Left ventricle myocardium inferior (tissue), 1 donor: ENCODE results near the gene WDCP. TPM values are rescaled to one million over a fixed set of nuclear protein-coding genes. Genes with fewer than 3 reads are reported as not detected.

ENCODE experiments used
- DNase-seq: peaks from one replicate; pipeline ENCODE4 v3.0.0-alpha.2; 2020
- H3K27ac ChIP-seq: fragments of 200-600 bp; replicated peaks from 2 replicates; pipeline ENCODE4 v1.8.0; 2021
- H3K27me3 ChIP-seq: fragments of 200-600 bp; 2 replicates; pipeline ENCODE4 v1.8.0; 2021; ENCODE audit warnings: low read depth
- H3K36me3 ChIP-seq: fragments of 200-600 bp; 2 replicates; pipeline ENCODE4 v1.8.0; 2021
- H3K4me1 ChIP-seq: fragments of 200-600 bp; 2 replicates; pipeline ENCODE4 v1.8.0; 2021
- H3K4me3 ChIP-seq: fragments of 200-600 bp; 2 replicates; pipeline ENCODE4 v1.8.0; 2021; ENCODE audit warnings: mild to moderate bottlenecking, moderate library complexity
- H3K9me3 ChIP-seq: fragments of 200-600 bp; replicated peaks from 2 replicates; pipeline ENCODE4 v1.8.0; 2021
- intact Hi-C: fragments of 100-400 bp; cut with micrococcal nuclease; formaldehyde crosslinking; loops from one replicate; pipeline ENCODE4 v1.11.0; 2022
- total RNA-seq: library from RNA; stranded (reverse); fragmentation: NEBNext Ultra II Directional; extraction: Animal tissue kit (Norgen Biotek cat#: 25700); gene quantifications from one replicate; pipeline ENCODE4 v1.2.1, GENCODE V29; 2021
- TF ChIP-seq, protein P1 (sequence below): fragments of 200-600 bp; IDR thresholded peaks from 2 replicates; pipeline ENCODE4 v1.8.0; 2021; ENCODE audit warnings: antibody characterized with exemption, mild to moderate bottlenecking, borderline replicate concordance
- donor health status: DM: no; HTN: yes; CAD: no; lungs with severe emphysema.

Gene WDCP
- total RNA-seq, 1 donor from 2014 or later = 8.6 TPM

- peaks cover 15% of the 10 kb centered on the region for H3K4me1 ChIP-seq
- intact Hi-C loops = no loop called here
- H3K36me3 ChIP-seq = no peaks in the 10 kb centered on the region
- peaks cover 39% of the 10 kb centered on the region for H3K27me3 ChIP-seq
- H3K9me3 ChIP-seq = no peaks in the 10 kb centered on the region
- TF ChIP-seq, protein P1, sequence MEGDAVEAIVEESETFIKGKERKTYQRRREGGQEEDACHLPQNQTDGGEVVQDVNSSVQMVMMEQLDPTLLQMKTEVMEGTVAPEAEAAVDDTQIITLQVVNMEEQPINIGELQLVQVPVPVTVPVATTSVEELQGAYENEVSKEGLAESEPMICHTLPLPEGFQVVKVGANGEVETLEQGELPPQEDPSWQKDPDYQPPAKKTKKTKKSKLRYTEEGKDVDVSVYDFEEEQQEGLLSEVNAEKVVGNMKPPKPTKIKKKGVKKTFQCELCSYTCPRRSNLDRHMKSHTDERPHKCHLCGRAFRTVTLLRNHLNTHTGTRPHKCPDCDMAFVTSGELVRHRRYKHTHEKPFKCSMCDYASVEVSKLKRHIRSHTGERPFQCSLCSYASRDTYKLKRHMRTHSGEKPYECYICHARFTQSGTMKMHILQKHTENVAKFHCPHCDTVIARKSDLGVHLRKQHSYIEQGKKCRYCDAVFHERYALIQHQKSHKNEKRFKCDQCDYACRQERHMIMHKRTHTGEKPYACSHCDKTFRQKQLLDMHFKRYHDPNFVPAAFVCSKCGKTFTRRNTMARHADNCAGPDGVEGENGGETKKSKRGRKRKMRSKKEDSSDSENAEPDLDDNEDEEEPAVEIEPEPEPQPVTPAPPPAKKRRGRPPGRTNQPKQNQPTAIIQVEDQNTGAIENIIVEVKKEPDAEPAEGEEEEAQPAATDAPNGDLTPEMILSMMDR = no peak
- no peak for DNase-seq
- no peak overlapping the region for H3K27ac ChIP-seq
- H3K4me3 ChIP-seq = no peak overlapping the region
Observed at GRCh38 chr2:24012521-24013188, 34.5 kb downstream of the WDCP start.

DNA sequence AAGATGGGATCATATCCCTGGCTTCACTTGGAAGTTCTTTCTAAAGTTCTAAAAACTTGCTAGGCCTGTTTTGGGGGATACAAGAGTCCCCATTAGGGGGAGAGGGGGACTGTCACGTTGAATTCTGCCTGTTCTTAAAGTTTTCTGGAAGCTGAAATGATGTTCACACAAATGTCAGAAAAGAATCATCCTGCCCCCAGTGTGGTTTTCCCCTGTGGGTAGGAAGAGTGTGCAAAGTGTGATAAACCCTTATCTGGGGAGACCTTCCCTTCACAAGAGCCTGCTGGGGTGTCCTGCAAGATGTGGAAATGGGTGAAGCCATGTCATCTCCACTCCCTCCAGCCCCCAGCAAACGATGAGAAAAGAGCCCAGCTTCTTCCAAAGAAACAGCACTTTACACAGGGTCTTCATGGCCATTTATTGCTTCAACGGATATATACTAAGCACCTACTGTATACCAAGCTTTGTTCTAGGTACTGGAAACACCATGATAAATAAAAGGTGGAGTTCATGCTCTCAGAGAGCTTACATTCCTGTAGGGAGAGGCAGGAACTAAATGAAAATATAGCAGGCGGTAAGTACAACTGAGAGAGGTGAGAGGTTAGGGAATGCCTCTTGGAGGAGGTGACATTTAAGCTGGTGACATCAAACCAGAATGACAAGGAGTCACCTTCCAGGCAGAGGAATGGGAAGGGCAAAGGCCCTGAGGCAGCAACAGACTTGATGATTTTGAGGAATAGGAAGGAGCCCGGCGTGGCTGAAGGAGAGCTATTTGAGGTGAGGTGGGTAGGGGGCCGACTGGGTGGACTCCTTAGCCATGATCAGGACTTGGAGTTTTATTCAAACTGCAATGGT lies 35.7 kb downstream of the WDCP start:
- H3K9me3 ChIP-seq = no peaks in the 10 kb centered on the region
- no peaks in the 10 kb centered on the region for H3K36me3 ChIP-seq
- H3K27me3 ChIP-seq = peaks cover 39% of the 10 kb centered on the region
- DNase-seq = no peak
- peaks cover 15% of the 10 kb centered on the region for H3K4me1 ChIP-seq
- H3K4me3 ChIP-seq = no peak overlapping the region
- H3K27ac ChIP-seq = no peak overlapping the region
- TF ChIP-seq, protein P1 = no peak
- intact Hi-C loops = no loop called here

GRCh38 chr2:24010477-24011249 lies 36.5 kb downstream of the WDCP start:
- intact Hi-C loops = no loop called here
- Histone ChIP-seq H3K27me3 (peaks cover 39% of the 10 kb centered on the region), H3K9me3 (no peaks in the 10 kb centered on the region), H3K36me3 (no peaks in the 10 kb centered on the region), H3K4me1 (peaks cover 15% of the 10 kb centered on the region), H3K27ac (no peak overlapping the region), H3K4me3 (peak overlapping the region; percentile 63)
- TF ChIP-seq, protein P1 = no peak
- DNase-seq = no peak

DNA sequence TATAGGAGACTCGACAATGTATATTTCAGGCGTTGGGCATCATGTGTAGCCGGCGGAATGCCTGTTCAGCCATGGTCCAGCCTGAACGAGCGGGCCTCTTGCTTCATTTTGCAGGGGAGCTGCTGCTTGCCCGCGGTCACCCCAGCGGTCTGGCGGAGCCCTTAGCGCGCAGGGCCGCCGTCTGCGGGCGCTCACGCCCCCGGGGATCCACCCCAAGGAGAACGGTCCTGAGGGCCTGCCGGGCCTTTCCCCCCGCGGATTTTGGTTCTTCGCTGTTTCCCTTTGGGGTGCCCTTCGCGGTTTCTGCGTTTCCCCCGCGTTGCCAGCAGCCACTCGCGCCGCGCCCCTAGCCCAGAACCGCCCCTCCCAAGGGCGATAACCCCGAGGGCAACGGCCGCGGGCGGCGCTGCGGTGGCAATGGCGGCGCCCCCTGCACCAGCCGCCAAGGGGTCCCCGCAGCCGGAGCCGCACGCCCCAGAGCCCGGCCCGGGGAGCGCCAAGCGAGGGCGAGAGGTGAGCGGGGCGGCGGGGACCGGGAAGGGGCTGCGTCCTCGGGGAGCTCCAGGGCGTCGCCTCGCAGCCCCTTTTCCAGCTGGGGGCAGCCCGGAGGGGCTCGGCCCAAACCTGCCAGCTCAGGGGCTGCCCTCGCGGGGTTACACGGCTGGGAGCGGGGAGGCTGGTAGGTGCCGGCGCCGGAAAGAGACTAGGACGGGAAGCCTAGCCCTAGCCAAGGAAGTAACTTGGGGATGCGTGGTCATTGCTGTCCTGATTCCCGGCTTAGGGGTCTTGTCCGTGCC lies 37.3 kb downstream of the WDCP start, which contains the start of gene MFSD2B:
Gene MFSD2B, plus strand, starts transcription at position 406 of the 797 bp plus-strand sequence. Its CDS starts 12 bp downstream, at position 418.
- no peak within 1 kb of the TSS for H3K27ac ChIP-seq
- no peaks in the 10 kb centered on the region for H3K9me3 ChIP-seq
- H3K27me3 ChIP-seq = peaks cover 39% of the 10 kb centered on the region
- TF ChIP-seq, protein P1 = no peak
- intact Hi-C loops = no loop called here
- peak within 1 kb of the TSS; percentile 63 for H3K4me3 ChIP-seq
- no peaks in the 10 kb centered on the region for H3K36me3 ChIP-seq
- peaks cover 15% of the 10 kb centered on the region for H3K4me1 ChIP-seq
- no peak for DNase-seq

DNA sequence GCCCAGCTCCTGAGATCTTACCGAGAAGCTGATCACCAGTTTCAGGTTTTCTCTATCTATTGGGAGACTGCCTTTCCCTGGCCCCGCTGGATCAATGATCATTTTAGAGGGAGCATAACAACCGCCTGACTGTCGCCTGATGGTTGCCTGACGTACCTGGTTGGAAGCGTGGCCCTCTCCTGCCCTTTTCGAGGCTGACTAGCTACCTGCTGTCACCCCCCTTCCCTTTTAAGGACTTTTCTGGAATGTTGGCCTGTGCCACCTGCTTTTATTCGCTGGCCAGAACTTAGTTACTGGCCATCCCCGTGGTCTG lies 37.9 kb downstream of the WDCP start:
- intact Hi-C loops = no loop called here
- H3K36me3 ChIP-seq = no peaks in the 10 kb centered on the region
- H3K4me3 ChIP-seq = peak overlapping the region; percentile 63
- H3K4me1 ChIP-seq = peaks cover 15% of the 10 kb centered on the region
- no peaks in the 10 kb centered on the region for H3K9me3 ChIP-seq
- no peak overlapping the region for H3K27ac ChIP-seq
- DNase-seq = no peak
- TF ChIP-seq, protein P1 = no peak
- peaks cover 39% of the 10 kb centered on the region for H3K27me3 ChIP-seq
